Natural killer cell (primary cell): Measurements from ENCODE around the gene CNGA1. TPM values are rescaled to one million over a fixed set of nuclear protein-coding genes. Genes with fewer than 3 reads are reported as not detected.

Experiments
- ATAC-seq, 3 donors: fragments of 150-1000 bp in 2 of 3; fragments of 200-7000 bp in 1 of 3; cut with Tn5 transposase; 1 replicate in 1 of 3; 2 replicates in 2 of 3; pipeline ENCODE4 v1.10.0; 2021; ENCODE audit warnings: mild to moderate bottlenecking in 2 of 3, moderate library complexity in 2 of 3
- DNase-seq, 2 donors: peaks; one replicate each; pipeline versions ENCODE4 v3.0.0 to v3.0.0-alpha.2; 2013 to 2021; ENCODE audit warnings: mixed read lengths in 1 of 2
- H3K27ac ChIP-seq: one replicate; pipeline ENCODE4 v1.5.1; 2013; ENCODE audit warnings: mild to moderate bottlenecking, low read length
- H3K27me3 ChIP-seq: one replicate; pipeline ENCODE4 v1.6.1; 2013; ENCODE audit warnings: low read length; ENCODE audit not compliant: control insufficient read depth, insufficient read depth
- H3K36me3 ChIP-seq: one replicate; pipeline ENCODE4 v1.6.1; 2013; ENCODE audit warnings: low read length; ENCODE audit not compliant: control insufficient read depth, insufficient read depth
- H3K4me1 ChIP-seq: one replicate; pipeline ENCODE4 v1.6.1; 2013; ENCODE audit warnings: low read length; ENCODE audit not compliant: control insufficient read depth, insufficient read depth
- H3K4me3 ChIP-seq: one replicate; pipeline ENCODE4 v1.5.1; 2013; ENCODE audit warnings: low read length
- H3K9me3 ChIP-seq: one replicate; pipeline ENCODE4 v1.6.1; 2013; ENCODE audit warnings: low read length; ENCODE audit not compliant: control insufficient read depth, insufficient read depth
- H3K27ac Mint-ChIP-seq, 2 donors: one replicate each; pipeline ENCODE4 v1.8.0; 2022; ENCODE audit warnings: mild to moderate bottlenecking in 2 of 2, mixed read lengths in 2 of 2, moderate library complexity in 1 of 2
- H3K27me3 Mint-ChIP-seq, 2 donors: one replicate each; pipeline ENCODE4 v1.8.0; 2022; ENCODE audit warnings: low read depth in 2 of 2, mixed read lengths in 2 of 2
- H3K36me3 Mint-ChIP-seq: one replicate; pipeline ENCODE4 v1.8.0; 2022; ENCODE audit warnings: mixed read lengths
- H3K4me1 Mint-ChIP-seq, 2 donors: one replicate each; pipeline ENCODE4 v1.8.0; 2022; ENCODE audit warnings: mixed read lengths in 2 of 2
- H3K4me3 Mint-ChIP-seq: one replicate; pipeline ENCODE4 v1.8.0; 2022; ENCODE audit warnings: mild to moderate bottlenecking, moderate library complexity, mixed read lengths
- H3K9me3 Mint-ChIP-seq, 2 donors: one replicate each; pipeline ENCODE4 v1.8.0; 2022; ENCODE audit warnings: mixed read lengths in 2 of 2
- WGBS: methylation state at CpG from one replicate; pipeline ENCODE4 v1.1.7; 2013; ENCODE audit warnings: missing lambda C conversion rate; ENCODE audit not compliant: insufficient coverage; 5-methylcytosine and 5-hydroxymethylcytosine counted together
- intact Hi-C: fragments of 100-400 bp; cut with micrococcal nuclease; formaldehyde crosslinking; loops from one replicate; pipeline ENCODE4 v1.14.2; 2022
- total RNA-seq, 4 donors: library from RNA; stranded (reverse); fragments of 120-200 nt in 1 of 4; gene quantifications; one replicate each; pipeline versions ENCODE4 v1.2.3 to v1.2.4, GENCODE V29; 2013 to 2022
- TF ChIP-seq, protein P1 (sequence below): fragments of 200-600 bp; IDR thresholded peaks from one replicate; pipeline ENCODE4 v1.8.0; 2022; ENCODE audit warnings: antibody characterized with exemption

The CNGA1 gene
- total RNA-seq, 3 donors from 2014 or later (not counting 1 experiment from before 2014, with no cell fraction given): not detected

GRCh38 chr4:48028696-48029095, 12.2 kb upstream of the CNGA1 start:
- no peak for DNase-seq
- peaks cover 8 to 11% of the 10 kb centered on the region in 2 donors for H3K4me1 Mint-ChIP-seq
- peaks cover 11 to 16% of the 10 kb centered on the region in 2 donors for H3K27me3 Mint-ChIP-seq
- Histone ChIP-seq H3K27ac (no peak overlapping the region), H3K36me3 (no peaks in the 10 kb centered on the region), H3K4me1 (no peaks in the 10 kb centered on the region), H3K4me3 (no peak overlapping the region), H3K9me3 (no peaks in the 10 kb centered on the region), H3K27me3 (no peaks in the 10 kb centered on the region)
- WGBS: 56% methylated on average over 2 of the region's 2 CpGs
- intact Hi-C loops: no loop called here
- no peak overlapping the region for H3K4me3 Mint-ChIP-seq
- no peaks in the 10 kb centered on the region for H3K9me3 Mint-ChIP-seq
- TF ChIP-seq, protein P1, sequence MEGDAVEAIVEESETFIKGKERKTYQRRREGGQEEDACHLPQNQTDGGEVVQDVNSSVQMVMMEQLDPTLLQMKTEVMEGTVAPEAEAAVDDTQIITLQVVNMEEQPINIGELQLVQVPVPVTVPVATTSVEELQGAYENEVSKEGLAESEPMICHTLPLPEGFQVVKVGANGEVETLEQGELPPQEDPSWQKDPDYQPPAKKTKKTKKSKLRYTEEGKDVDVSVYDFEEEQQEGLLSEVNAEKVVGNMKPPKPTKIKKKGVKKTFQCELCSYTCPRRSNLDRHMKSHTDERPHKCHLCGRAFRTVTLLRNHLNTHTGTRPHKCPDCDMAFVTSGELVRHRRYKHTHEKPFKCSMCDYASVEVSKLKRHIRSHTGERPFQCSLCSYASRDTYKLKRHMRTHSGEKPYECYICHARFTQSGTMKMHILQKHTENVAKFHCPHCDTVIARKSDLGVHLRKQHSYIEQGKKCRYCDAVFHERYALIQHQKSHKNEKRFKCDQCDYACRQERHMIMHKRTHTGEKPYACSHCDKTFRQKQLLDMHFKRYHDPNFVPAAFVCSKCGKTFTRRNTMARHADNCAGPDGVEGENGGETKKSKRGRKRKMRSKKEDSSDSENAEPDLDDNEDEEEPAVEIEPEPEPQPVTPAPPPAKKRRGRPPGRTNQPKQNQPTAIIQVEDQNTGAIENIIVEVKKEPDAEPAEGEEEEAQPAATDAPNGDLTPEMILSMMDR: no peak
- no peaks in the 10 kb centered on the region for H3K36me3 Mint-ChIP-seq
- H3K27ac Mint-ChIP-seq: no peak overlapping the region
- ATAC-seq: no peak

DNA sequence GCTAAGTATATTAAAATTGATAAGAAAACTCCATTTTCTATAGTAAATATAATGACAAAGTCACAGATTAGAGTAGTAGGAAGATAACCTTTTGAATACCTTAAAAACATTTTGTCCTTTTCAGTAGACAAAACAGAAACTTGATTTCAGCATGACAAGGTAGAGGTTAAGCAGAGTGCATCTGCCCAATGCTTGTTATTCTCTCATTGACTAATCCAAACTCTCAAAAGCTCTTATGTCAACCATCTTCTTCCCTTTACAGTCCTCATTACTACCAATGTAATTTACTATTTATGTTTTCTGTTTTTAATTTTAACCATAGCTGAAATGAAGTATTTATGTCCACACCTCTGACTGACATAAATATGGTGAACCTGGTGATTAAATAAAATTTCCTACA, 11.2 kb upstream of the CNGA1 start:
- Mint-ChIP-seq H3K4me1 (peaks cover 6 to 9% of the 10 kb centered on the region in 2 donors), H3K4me3 (no peak overlapping the region), H3K9me3 (no peaks in the 10 kb centered on the region), H3K27ac (no peak overlapping the region), H3K36me3 (no peaks in the 10 kb centered on the region), H3K27me3 (peaks cover 11 to 15% of the 10 kb centered on the region in 2 donors)
- intact Hi-C loops: no loop called here
- H3K4me1 ChIP-seq: no peaks in the 10 kb centered on the region
- DNase-seq: no peak
- H3K36me3 ChIP-seq: no peaks in the 10 kb centered on the region
- no peaks in the 10 kb centered on the region for H3K9me3 ChIP-seq
- H3K27me3 ChIP-seq: no peaks in the 10 kb centered on the region
- no peak for ATAC-seq
- H3K27ac ChIP-seq: no peak overlapping the region
- TF ChIP-seq, protein P1: no peak
- no peak overlapping the region for H3K4me3 ChIP-seq

DNA sequence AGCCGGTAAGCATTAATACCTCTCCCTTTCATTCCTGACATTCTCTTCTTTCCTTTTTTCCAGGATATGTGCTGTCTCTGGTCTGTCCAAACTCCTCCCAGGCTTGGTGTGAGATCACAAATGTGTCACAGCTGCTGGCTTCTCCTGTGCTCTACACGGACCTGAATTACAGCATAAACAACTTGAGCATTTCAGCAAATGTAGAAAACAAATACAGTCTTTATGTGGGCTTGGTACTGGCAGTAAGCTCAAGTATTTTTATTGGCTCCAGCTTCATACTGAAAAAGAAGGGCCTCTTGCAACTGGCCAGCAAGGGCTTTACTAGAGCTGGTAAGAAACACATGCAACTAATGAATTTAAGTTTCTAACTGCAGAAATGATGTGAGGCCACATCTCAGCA, 8.5 kb upstream of the CNGA1 start:
- Histone ChIP-seq H3K4me1 (no peaks in the 10 kb centered on the region), H3K27me3 (no peaks in the 10 kb centered on the region), H3K9me3 (no peaks in the 10 kb centered on the region), H3K27ac (no peak overlapping the region), H3K36me3 (no peaks in the 10 kb centered on the region), H3K4me3 (no peak overlapping the region)
- DNase-seq: no peak
- no peaks in the 10 kb centered on the region for H3K9me3 Mint-ChIP-seq
- 86% methylated on average over 2 of the region's 2 CpGs for WGBS
- no peaks in the 10 kb centered on the region for H3K36me3 Mint-ChIP-seq
- TF ChIP-seq, protein P1: no peak
- H3K4me1 Mint-ChIP-seq: peaks cover 6 to 9% of the 10 kb centered on the region in 2 donors
- H3K27ac Mint-ChIP-seq: no peak overlapping the region
- intact Hi-C loops: no loop called here
- no peak for ATAC-seq
- peaks cover 17 to 18% of the 10 kb centered on the region in 2 donors for H3K27me3 Mint-ChIP-seq
- H3K4me3 Mint-ChIP-seq: no peak overlapping the region

- H3K4me1 Mint-ChIP-seq: peaks cover 6 to 9% of the 10 kb centered on the region in 2 donors
- Histone ChIP-seq H3K4me3 (no peak overlapping the region), H3K27me3 (no peaks in the 10 kb centered on the region), H3K9me3 (no peaks in the 10 kb centered on the region), H3K4me1 (no peaks in the 10 kb centered on the region), H3K36me3 (no peaks in the 10 kb centered on the region), H3K27ac (no peak overlapping the region)
- no peak overlapping the region for H3K4me3 Mint-ChIP-seq
- TF ChIP-seq, protein P1: no peak
- 93% methylated on average over 3 of the region's 4 CpGs for WGBS
- H3K27ac Mint-ChIP-seq: no peak overlapping the region
- no peaks in the 10 kb centered on the region for H3K36me3 Mint-ChIP-seq
- ATAC-seq (no peak), DNase-seq (no peak)
- no peaks in the 10 kb centered on the region for H3K9me3 Mint-ChIP-seq
- intact Hi-C loops: no loop called here
- peaks cover 17 to 18% of the 10 kb centered on the region in 2 donors for H3K27me3 Mint-ChIP-seq
These were observed 8.0 kb upstream of the CNGA1 start for GRCh38 chr4:48024522-48024921.
